H9 (cell line): ENCODE results near the gene AKT3. TPM values are rescaled to one million over a fixed set of nuclear protein-coding genes. Genes with fewer than 3 reads are reported as not detected.

Experiments
- DNase-seq: peaks from one replicate; pipeline ENCODE4 v3.0.0-alpha.2; 2017
- H2AFZ ChIP-seq: one replicate; pipeline ENCODE4 v1.6.1; 2013; ENCODE audit warnings: mild to moderate bottlenecking, low read length, control low read depth, moderate library complexity
- H2AK5ac ChIP-seq: 2 replicates; pipeline ENCODE4 v1.6.1; 2013; ENCODE audit warnings: low read length, control low read depth, mixed read lengths; ENCODE audit not compliant: insufficient read length
- H2BK120ac ChIP-seq: one replicate; pipeline ENCODE4 v1.6.1; 2013; ENCODE audit warnings: low read depth, mild to moderate bottlenecking, low read length, control low read depth, inconsistent platforms; ENCODE audit not compliant: poor library complexity, severe bottlenecking
- H2BK12ac ChIP-seq: 2 replicates; pipeline ENCODE4 v1.6.1; 2013; ENCODE audit warnings: low read length, control low read depth, mixed read lengths, low read depth; ENCODE audit not compliant: insufficient read length
- H2BK15ac ChIP-seq: 2 replicates; pipeline ENCODE4 v1.6.1; 2013; ENCODE audit warnings: low read depth, low read length, control low read depth
- H2BK20ac ChIP-seq: one replicate; pipeline ENCODE4 v1.6.1; 2013; ENCODE audit warnings: low read depth, mild to moderate bottlenecking, low read length, control low read depth, inconsistent platforms; ENCODE audit not compliant: poor library complexity, severe bottlenecking
- H2BK5ac ChIP-seq: 2 replicates; pipeline ENCODE4 v1.6.1; 2013; ENCODE audit warnings: low read length, control low read depth, mixed read lengths; ENCODE audit not compliant: insufficient read length
- H3K14ac ChIP-seq: 2 replicates; pipeline ENCODE4 v1.6.1; 2013; ENCODE audit warnings: low read length, control low read depth; ENCODE audit not compliant: insufficient read depth
- H3K18ac ChIP-seq: 2 replicates; pipeline ENCODE4 v1.6.1; 2013; ENCODE audit warnings: low read depth, mild to moderate bottlenecking, mixed read lengths, low read length, control low read depth; ENCODE audit not compliant: insufficient read length
- H3K23ac ChIP-seq: 2 replicates; pipeline ENCODE4 v1.6.1; 2013; ENCODE audit warnings: low read length, control low read depth, mixed read lengths, low read depth; ENCODE audit not compliant: insufficient read length
- H3K23me2 ChIP-seq: 2 replicates; pipeline ENCODE4 v1.6.1; 2013; ENCODE audit warnings: low read depth, mild to moderate bottlenecking, mixed read lengths, low read length, control low read depth; ENCODE audit not compliant: insufficient read length, poor library complexity, severe bottlenecking
- H3K27ac ChIP-seq: 2 replicates; pipeline ENCODE4 v1.5.1; 2013; ENCODE audit warnings: low read length, control low read depth, mixed read lengths, low read depth; ENCODE audit not compliant: insufficient read length
- H3K27me3 ChIP-seq: 2 replicates; pipeline ENCODE4 v1.6.1; 2013; ENCODE audit warnings: low read length, control low read depth, inconsistent platforms; ENCODE audit not compliant: insufficient read depth
- H3K4ac ChIP-seq: 2 replicates; pipeline ENCODE4 v1.6.1; 2013; ENCODE audit warnings: low read depth, mild to moderate bottlenecking, control low read depth, inconsistent platforms, low read length, moderate library complexity
- H3K4me1 ChIP-seq: 2 replicates; pipeline ENCODE4 v1.6.1; 2013; ENCODE audit warnings: low read length, control low read depth, inconsistent platforms; ENCODE audit not compliant: insufficient read depth
- H3K4me2 ChIP-seq: 2 replicates; pipeline ENCODE4 v1.6.1; 2013; ENCODE audit warnings: low read length, control low read depth, mixed read lengths; ENCODE audit not compliant: insufficient read length, insufficient read depth
- H3K56ac ChIP-seq: 2 replicates; pipeline ENCODE4 v1.6.1; 2013; ENCODE audit warnings: low read depth, mild to moderate bottlenecking, mixed read lengths, low read length, control low read depth; ENCODE audit not compliant: insufficient read length
- H3K79me1 ChIP-seq: 2 replicates; pipeline ENCODE4 v1.6.1; 2013; ENCODE audit warnings: low read depth, mild to moderate bottlenecking, moderate library complexity, low read length, control low read depth, inconsistent platforms; ENCODE audit not compliant: insufficient read depth, poor library complexity, severe bottlenecking
- H3K79me2 ChIP-seq: 2 replicates; pipeline ENCODE4 v1.6.1; 2013; ENCODE audit warnings: low read length, control low read depth, inconsistent platforms; ENCODE audit not compliant: insufficient read depth
- H3K9ac ChIP-seq: 2 replicates; pipeline ENCODE4 v1.6.1; 2013; ENCODE audit warnings: low read length, control low read depth, mixed read lengths; ENCODE audit not compliant: insufficient read length; ENCODE audit errors: extremely low read depth
- H3K9me3 ChIP-seq: one replicate; pipeline ENCODE4 v1.6.1; 2013; ENCODE audit warnings: low read depth, low read length, inconsistent platforms; ENCODE audit not compliant: control insufficient read depth
- H3T11ph ChIP-seq: one replicate; pipeline ENCODE4 v1.6.1; 2013; ENCODE audit warnings: mild to moderate bottlenecking, low read length, control low read depth, inconsistent platforms
- H4K20me1 ChIP-seq: one replicate; pipeline ENCODE4 v1.6.1; 2013; ENCODE audit not compliant: control insufficient read depth, insufficient read length, insufficient read depth
- H4K5ac ChIP-seq: 2 replicates; pipeline ENCODE4 v1.6.1; 2013; ENCODE audit warnings: low read depth, mild to moderate bottlenecking, mixed read lengths, low read length, control low read depth; ENCODE audit not compliant: insufficient read length
- H4K8ac ChIP-seq: replicated peaks from 2 replicates; pipeline ENCODE4 v1.6.1; 2013; ENCODE audit warnings: low read length, control low read depth, mixed read lengths, low read depth; ENCODE audit not compliant: insufficient read length
- H4K91ac ChIP-seq: 2 replicates; pipeline ENCODE4 v1.6.1; 2013; ENCODE audit warnings: low read depth, mild to moderate bottlenecking, moderate library complexity, mixed read lengths, low read length, control low read depth; ENCODE audit not compliant: insufficient read length
- H3K27ac Mint-ChIP-seq, 3 experiments: 2 replicates in 2 of 3; 3 replicates in 1 of 3; pipeline ENCODE4 v1.8.0; 2020 to 2021; ENCODE audit warnings: mixed read lengths in 3 of 3, mild to moderate bottlenecking in 1 of 3, moderate library complexity in 1 of 3
- H3K27me3 Mint-ChIP-seq: 2 replicates; pipeline ENCODE4 v1.8.0; 2021; ENCODE audit warnings: low read depth, mild to moderate bottlenecking, moderate library complexity, mixed read lengths
- H3K36me3 Mint-ChIP-seq, 3 experiments: 2 replicates in 2 of 3; 3 replicates in 1 of 3; pipeline ENCODE4 v1.8.0; 2020 to 2021; ENCODE audit warnings: low read depth in 3 of 3, mixed read lengths in 3 of 3; ENCODE audit not compliant: insufficient read depth in 1 of 3
- H3K4me1 Mint-ChIP-seq, 2 experiments: 2 replicates each; pipeline ENCODE4 v1.8.0; 2020; ENCODE audit warnings: mixed read lengths in 2 of 2
- H3K4me3 Mint-ChIP-seq, 2 experiments: 2 replicates in 1 of 2; 3 replicates in 1 of 2; pipeline ENCODE4 v1.8.0; 2020 to 2021; ENCODE audit warnings: mild to moderate bottlenecking in 2 of 2, mixed read lengths in 2 of 2, moderate library complexity in 1 of 2
- H3K9me3 Mint-ChIP-seq, 2 experiments: 2 replicates in 1 of 2; 3 replicates in 1 of 2; pipeline ENCODE4 v1.8.0; 2020; ENCODE audit warnings: mild to moderate bottlenecking in 2 of 2, mixed read lengths in 2 of 2, moderate library complexity in 1 of 2
- CTCF ChIP-seq: fragments of 200-600 bp; sonication (generic); conservative IDR thresholded peaks from 3 replicates; pipeline ENCODE4 v1.8.0; 2021; ENCODE audit warnings: antibody characterized with exemption, mild to moderate bottlenecking
- WGBS: extraction: QIAGEN DNeasy Blood & Tissue Kit; methylation state at CpG from one replicate; pipeline ENCODE4 v1.1.7; 2013; ENCODE audit warnings: missing lambda C conversion rate, low lambda C conversion rate, mixed read lengths; ENCODE audit not compliant: insufficient read length; ENCODE audit errors: extremely low coverage; 5-methylcytosine and 5-hydroxymethylcytosine counted together
- total RNA-seq: library from RNA; stranded (reverse); gene quantifications from 2 replicates; pipeline ENCODE4 v1.2.1, GENCODE V29; 2021

Gene AKT3
- total RNA-seq, 1 experiment from 2014 or later: 27.8 TPM

DNA sequence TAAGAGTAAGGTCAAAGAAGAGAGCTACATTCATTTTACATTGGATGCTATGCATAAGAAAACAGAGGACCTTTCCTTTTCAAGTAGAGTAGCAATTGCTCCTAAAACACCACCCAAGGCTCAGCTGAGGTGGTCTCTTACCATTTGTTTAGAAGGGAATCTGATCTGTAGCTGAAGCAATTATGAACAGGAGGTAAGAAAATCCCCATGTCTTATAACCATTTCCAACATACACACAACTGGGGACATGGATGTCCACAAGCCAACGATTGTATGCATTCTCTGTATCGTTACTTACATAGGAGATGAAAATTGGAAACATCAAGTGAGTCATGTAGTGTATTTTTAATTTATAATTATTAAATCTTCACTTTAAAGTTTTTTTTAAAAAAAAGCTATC, 132.0 kb downstream of the AKT3 start:
- H2AFZ ChIP-seq: no peak overlapping the region
- no peak overlapping the region for H3K4me2 ChIP-seq
- H3K27me3 ChIP-seq: no peaks in the 10 kb centered on the region; the same call in 1 of the 2 replicates
- no peaks in the 10 kb centered on the region; a peak in 1 of 7 replicates for H3K36me3 Mint-ChIP-seq
- H4K8ac ChIP-seq: no peak overlapping the region
- WGBS: no CpG with 5 or more reads among the region's 2 CpGs
- H3K4me1 ChIP-seq: peaks cover 2% of the 10 kb centered on the region; the same call in 1 of the 2 replicates
- H2BK20ac ChIP-seq: no peak overlapping the region
- no peak overlapping the region for H4K91ac ChIP-seq
- H3K27ac ChIP-seq: no peak overlapping the region
- H3K9ac ChIP-seq: no peak overlapping the region
- no peak overlapping the region for H2AK5ac ChIP-seq
- H4K20me1 ChIP-seq: no peaks in the 10 kb centered on the region
- TF ChIP-seq CTCF: no peak
- H3K4me1 Mint-ChIP-seq: peaks cover 36 to 39% of the 10 kb centered on the region in 2 experiments
- H3K56ac ChIP-seq: no peak overlapping the region
- H2BK5ac ChIP-seq: peak overlapping the region; percentile 29
- no peak overlapping the region for H4K5ac ChIP-seq
- no peak overlapping the region for H3K4ac ChIP-seq
- H3K27ac Mint-ChIP-seq: peak overlapping the region in 2 of 3 experiments; percentile 27 to 79; a peak in 3 of 7 replicates
- no peak for DNase-seq
- no peaks in the 10 kb centered on the region for H3K23me2 ChIP-seq
- no peak overlapping the region for H2BK120ac ChIP-seq
- H3K79me2 ChIP-seq: no peaks in the 10 kb centered on the region
- no peaks in the 10 kb centered on the region for H3K27me3 Mint-ChIP-seq
- H3K23ac ChIP-seq: no peak overlapping the region
- no peak overlapping the region for H2BK12ac ChIP-seq
- no peak overlapping the region for H2BK15ac ChIP-seq
- H3K18ac ChIP-seq: no peak overlapping the region
- no peaks in the 10 kb centered on the region for H3K9me3 ChIP-seq
- H3K79me1 ChIP-seq: no peaks in the 10 kb centered on the region
- H3K4me3 Mint-ChIP-seq: no peak overlapping the region
- no peaks in the 10 kb centered on the region for H3K9me3 Mint-ChIP-seq
- H3T11ph ChIP-seq: no peak overlapping the region
- H3K14ac ChIP-seq: no peak overlapping the region
